SK-N-SH treated with all-trans-retinoic acid at 6 μM for 48 hours (cell line): ENCODE data around the gene EBF3.

Experiments
- ATAC-seq: fragments of 200-7000 bp; cut with Tn5 transposase; 3 replicates; pipeline ENCODE4 v1.9.1; 2020; ENCODE audit warnings: mild to moderate bottlenecking, moderate library complexity
- ARNTL ChIP-seq: fragments of 450-650 bp; formaldehyde crosslinking; IDR thresholded peaks from 2 replicates; pipeline ENCODE4 v1.5.0; 2020; ENCODE audit warnings: low read depth, mild to moderate bottlenecking, moderate library complexity, borderline replicate concordance
- BACH2 ChIP-seq: fragments of 250-450 bp; sonication (Bioruptor Pico); IDR thresholded peaks from 2 replicates; pipeline ENCODE4 v1.9.0; 2021; ENCODE audit warnings: mild to moderate bottlenecking, borderline replicate concordance
- CSDC2 ChIP-seq: fragments of 250-450 bp; sonication (Bioruptor Pico); IDR thresholded peaks from 2 replicates; pipeline ENCODE4 v1.5.0; 2020; ENCODE audit warnings: mild to moderate bottlenecking, moderate library complexity
- GLIS3 ChIP-seq: fragments of 250-450 bp; sonication (Bioruptor Pico); IDR thresholded peaks from 2 replicates; pipeline ENCODE4 v1.5.0; 2020; ENCODE audit warnings: mild to moderate bottlenecking, moderate library complexity
- ISL1 ChIP-seq: fragments of 250-450 bp; sonication (Bioruptor Pico); IDR thresholded peaks from 2 replicates; pipeline ENCODE4 v2.1.2; 2022; ENCODE audit warnings: mild to moderate bottlenecking, moderate library complexity
- OSR1 ChIP-seq: fragments of 250-450 bp; sonication (Bioruptor Pico); IDR thresholded peaks from 2 replicates; pipeline ENCODE4 v1.8.0; 2022; ENCODE audit warnings: moderate library complexity, mild to moderate bottlenecking, inconsistent platforms
- POU6F1 ChIP-seq: fragments of 250-450 bp; sonication (Bioruptor Pico); IDR thresholded peaks from 2 replicates; pipeline ENCODE4 v1.8.0; 2021; ENCODE audit warnings: low read depth, mild to moderate bottlenecking, moderate library complexity, borderline replicate concordance
- PPARA ChIP-seq: fragments of 250-450 bp; sonication (Bioruptor Pico); IDR thresholded peaks from 2 replicates; pipeline ENCODE4 v1.5.0; 2020; ENCODE audit warnings: mild to moderate bottlenecking, borderline replicate concordance
- RARB ChIP-seq: fragments of 250-450 bp; sonication (Bioruptor Pico); IDR thresholded peaks from 2 replicates; pipeline ENCODE4 v1.8.0; 2021; ENCODE audit warnings: mild to moderate bottlenecking, moderate library complexity
- SNAI2 ChIP-seq: fragments of 250-450 bp; sonication (Bioruptor Pico); IDR thresholded peaks from 2 replicates; pipeline ENCODE4 v1.5.0; 2020; ENCODE audit warnings: mild to moderate bottlenecking, moderate library complexity
- TCF4 ChIP-seq: fragments of 250-450 bp; sonication (Bioruptor Pico); IDR thresholded peaks from 2 replicates; pipeline ENCODE4 v1.8.0; 2021; ENCODE audit warnings: mild to moderate bottlenecking, moderate library complexity, borderline replicate concordance
- TOX ChIP-seq: fragments of 250-450 bp; sonication (Bioruptor Pico); IDR thresholded peaks from 2 replicates; pipeline ENCODE4 v1.8.0; 2021; ENCODE audit warnings: mild to moderate bottlenecking, moderate library complexity, borderline replicate concordance
- TSHZ2 ChIP-seq: fragments of 250-450 bp; sonication (Bioruptor Pico); IDR thresholded peaks from 2 replicates; pipeline ENCODE4 v1.5.0; 2020; ENCODE audit warnings: mild to moderate bottlenecking, moderate library complexity
- ZC3H10 ChIP-seq: fragments of 250-450 bp; sonication (Bioruptor Pico); IDR thresholded peaks from 2 replicates; pipeline ENCODE4 v1.5.1; 2021; ENCODE audit warnings: mild to moderate bottlenecking, moderate library complexity
- ZFP3 ChIP-seq: fragments of 250-450 bp; sonication (Bioruptor Pico); IDR thresholded peaks from 2 replicates; pipeline ENCODE4 v1.5.0; 2020; ENCODE audit warnings: mild to moderate bottlenecking, moderate library complexity
- ZFP30 ChIP-seq: fragments of 450-650 bp; formaldehyde crosslinking; IDR thresholded peaks from 2 replicates; pipeline ENCODE4 v1.5.0; 2022; ENCODE audit warnings: mild to moderate bottlenecking, moderate library complexity
- ZNF565 ChIP-seq: fragments of 450-650 bp; formaldehyde crosslinking; conservative IDR thresholded peaks from 2 replicates; pipeline ENCODE4 v1.5.0; 2020; ENCODE audit warnings: low read depth, mild to moderate bottlenecking, moderate library complexity
- ZNF70 ChIP-seq: fragments of 450-650 bp; formaldehyde crosslinking; IDR thresholded peaks from 2 replicates; pipeline ENCODE4 v1.5.0; 2020; ENCODE audit warnings: mild to moderate bottlenecking, moderate library complexity
- ZNF8 ChIP-seq: fragments of 450-650 bp; formaldehyde crosslinking; IDR thresholded peaks from 2 replicates; pipeline ENCODE4 v1.5.0; 2020; ENCODE audit warnings: mild to moderate bottlenecking, moderate library complexity
- TF ChIP-seq, protein P1 (sequence below): fragments of 250-450 bp; sonication (Bioruptor Pico); IDR thresholded peaks from 2 replicates; pipeline ENCODE4 v1.5.1; 2021; ENCODE audit warnings: mild to moderate bottlenecking, moderate library complexity
- TF ChIP-seq, protein P2 (sequence below): fragments of 250-450 bp; sonication (Bioruptor Pico); IDR thresholded peaks from 2 replicates; pipeline ENCODE4 v1.5.1; 2020; ENCODE audit warnings: low read depth, mild to moderate bottlenecking, moderate library complexity

The EBF3 gene

GRCh38 chr10:129893104-129894089 lies 70.7 kb downstream of the EBF3 start (continued):
- no peak for TF ChIP-seq TOX (CRISPR knock-in tag)
- TF ChIP-seq, protein P1, sequence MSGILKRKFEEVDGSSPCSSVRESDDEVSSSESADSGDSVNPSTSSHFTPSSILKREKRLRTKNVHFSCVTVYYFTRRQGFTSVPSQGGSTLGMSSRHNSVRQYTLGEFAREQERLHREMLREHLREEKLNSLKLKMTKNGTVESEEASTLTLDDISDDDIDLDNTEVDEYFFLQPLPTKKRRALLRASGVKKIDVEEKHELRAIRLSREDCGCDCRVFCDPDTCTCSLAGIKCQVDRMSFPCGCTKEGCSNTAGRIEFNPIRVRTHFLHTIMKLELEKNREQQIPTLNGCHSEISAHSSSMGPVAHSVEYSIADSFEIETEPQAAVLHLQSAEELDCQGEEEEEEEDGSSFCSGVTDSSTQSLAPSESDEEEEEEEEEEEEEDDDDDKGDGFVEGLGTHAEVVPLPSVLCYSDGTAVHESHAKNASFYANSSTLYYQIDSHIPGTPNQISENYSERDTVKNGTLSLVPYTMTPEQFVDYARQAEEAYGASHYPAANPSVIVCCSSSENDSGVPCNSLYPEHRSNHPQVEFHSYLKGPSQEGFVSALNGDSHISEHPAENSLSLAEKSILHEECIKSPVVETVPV, result no peak
- TF ChIP-seq ZNF8 (CRISPR knock-in tag), result no peak
- TF ChIP-seq TCF4, result no peak
- TF ChIP-seq GLIS3 (CRISPR knock-in tag), result no peak

- TF ChIP-seq ISL1 (CRISPR knock-in tag) (0 out of 2 replicates have a peak, but pooled peaks have one; percentile 9), CSDC2 (no peak), GLIS3 (CRISPR knock-in tag) (no peak)
- no peak for ATAC-seq
Observed at GRCh38 chr10:129892548-129893052, 71.5 kb downstream of the EBF3 start.

GRCh38 chr10:129891806-129892205 lies 72.3 kb downstream of the EBF3 start:
- no peak for ATAC-seq
- TF ChIP-seq ZFP30 (CRISPR knock-in tag) (no peak), ZNF565 (CRISPR knock-in tag) (no peak)

DNA sequence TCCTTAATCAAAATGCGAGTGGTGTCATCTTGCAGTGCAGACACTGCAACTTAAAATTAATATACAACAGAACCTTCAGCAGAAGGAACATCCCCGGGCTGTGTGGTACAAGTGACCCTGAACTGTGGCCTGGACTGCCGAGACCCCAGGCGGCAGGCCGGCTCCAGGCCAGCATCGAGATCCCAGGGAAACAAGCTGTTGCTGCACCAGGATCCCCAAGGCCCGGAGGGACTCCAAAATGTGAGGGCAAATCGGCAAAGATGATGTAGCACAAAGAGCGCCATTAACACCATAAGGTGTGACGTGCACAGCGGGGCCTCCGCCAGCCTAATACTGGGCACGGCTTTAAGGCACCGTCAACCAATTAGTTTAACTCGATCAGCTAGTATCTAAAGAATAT lies 73.9 kb downstream of the EBF3 start:
- TF ChIP-seq TSHZ2 (CRISPR knock-in tag) (no peak), ZFP30 (CRISPR knock-in tag) (no peak), OSR1 (no peak)
- no peak for ATAC-seq

- peak; percentile 41; the same call in 1 of the 3 replicates for ATAC-seq
- TF ChIP-seq ZFP3 (CRISPR knock-in tag) (no peak), RARB (CRISPR knock-in tag) (no peak), TCF4 (no peak), BACH2 (CRISPR knock-in tag) (no peak), TOX (CRISPR knock-in tag) (no peak), ZNF565 (CRISPR knock-in tag) (no peak), ZNF8 (CRISPR knock-in tag) (no peak), ZC3H10 (no peak), SNAI2 (CRISPR knock-in tag) (no peak), OSR1 (no peak), PPARA (CRISPR knock-in tag) (no peak), ISL1 (CRISPR knock-in tag) (no peak), ARNTL (CRISPR knock-in tag) (no peak), ZFP30 (CRISPR knock-in tag) (no peak), CSDC2 (no peak), POU6F1 (CRISPR knock-in tag) (no peak), ZNF70 (CRISPR knock-in tag) (no peak)
- TF ChIP-seq, protein P2, sequence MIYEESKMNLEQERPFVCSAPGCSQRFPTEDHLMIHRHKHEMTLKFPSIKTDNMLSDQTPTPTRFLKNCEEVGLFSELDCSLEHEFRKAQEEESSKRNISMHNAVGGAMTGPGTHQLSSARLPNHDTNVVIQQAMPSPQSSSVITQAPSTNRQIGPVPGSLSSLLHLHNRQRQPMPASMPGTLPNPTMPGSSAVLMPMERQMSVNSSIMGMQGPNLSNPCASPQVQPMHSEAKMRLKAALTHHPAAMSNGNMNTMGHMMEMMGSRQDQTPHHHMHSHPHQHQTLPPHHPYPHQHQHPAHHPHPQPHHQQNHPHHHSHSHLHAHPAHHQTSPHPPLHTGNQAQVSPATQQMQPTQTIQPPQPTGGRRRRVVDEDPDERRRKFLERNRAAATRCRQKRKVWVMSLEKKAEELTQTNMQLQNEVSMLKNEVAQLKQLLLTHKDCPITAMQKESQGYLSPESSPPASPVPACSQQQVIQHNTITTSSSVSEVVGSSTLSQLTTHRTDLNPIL (CRISPR knock-in tag), result no peak
- TF ChIP-seq, protein P1, result no peak
Observed at GRCh38 chr10:129888784-129889616, 75.1 kb downstream of the EBF3 start.
